MM.1S (cell line): ENCODE measurements around the gene TGFBI.

ENCODE experiments used
- DNase-seq: peaks from one replicate; pipeline ENCODE4 v3.0.0-alpha.2; 2015
- H2AFZ ChIP-seq: fragments of 300-600 bp; sonication (generic); 2 replicates; pipeline ENCODE4 v1.6.0; 2016; ENCODE audit warnings: antibody characterized with exemption, low read length
- H3F3A ChIP-seq: fragments of 300-600 bp; sonication (generic); 2 replicates; pipeline ENCODE4 v1.6.1; 2016; ENCODE audit warnings: mild to moderate bottlenecking, antibody characterized with exemption, low read length, moderate library complexity, mixed read lengths; ENCODE audit not compliant: insufficient read depth
- H3K27ac ChIP-seq: fragments of 300-600 bp; sonication (generic); 2 replicates; pipeline ENCODE4 v1.5.1; 2016; ENCODE audit warnings: mild to moderate bottlenecking, low read length
- H3K27me3 ChIP-seq: fragments of 300-600 bp; sonication (generic); replicated peaks from 2 replicates; pipeline ENCODE4 v1.6.0; 2016; ENCODE audit warnings: low read length; ENCODE audit not compliant: insufficient read depth
- H3K36me3 ChIP-seq: fragments of 300-600 bp; sonication (generic); replicated peaks from 2 replicates; pipeline ENCODE4 v1.6.1; 2016; ENCODE audit warnings: mild to moderate bottlenecking, low read length, mixed read lengths; ENCODE audit not compliant: insufficient read depth
- H3K4me1 ChIP-seq: fragments of 300-600 bp; sonication (generic); 2 replicates; pipeline ENCODE4 v1.6.1; 2016; ENCODE audit warnings: low read length, mixed read lengths
- H3K4me2 ChIP-seq: fragments of 300-600 bp; sonication (generic); 2 replicates; pipeline ENCODE4 v1.6.0; 2016; ENCODE audit warnings: low read depth, low read length
- H3K4me3 ChIP-seq: fragments of 300-600 bp; sonication (generic); 2 replicates; pipeline ENCODE4 v1.5.1; 2016; ENCODE audit warnings: low read length, mixed read lengths
- H3K79me2 ChIP-seq: fragments of 300-600 bp; sonication (generic); 2 replicates; pipeline ENCODE4 v1.6.1; 2016; ENCODE audit warnings: mixed run types, low read length, mixed read lengths
- H3K9ac ChIP-seq: fragments of 300-600 bp; sonication (generic); 2 replicates; pipeline ENCODE4 v1.6.1; 2016; ENCODE audit warnings: low read length, mixed read lengths
- H3K9me2 ChIP-seq: fragments of 300-600 bp; sonication (generic); replicated peaks from 2 replicates; pipeline ENCODE4 v1.6.1; 2016; ENCODE audit warnings: mild to moderate bottlenecking, low read length, mixed read lengths; ENCODE audit not compliant: insufficient read depth
- H3K9me3 ChIP-seq: fragments of 300-600 bp; sonication (generic); replicated peaks from 2 replicates; pipeline ENCODE4 v1.6.1; 2016; ENCODE audit warnings: mild to moderate bottlenecking, low read length, mixed read lengths; ENCODE audit not compliant: insufficient read depth
- H4K20me1 ChIP-seq: fragments of 300-600 bp; sonication (generic); 2 replicates; pipeline ENCODE4 v1.6.1; 2016; ENCODE audit warnings: mild to moderate bottlenecking, low read length, moderate library complexity, mixed read lengths; ENCODE audit not compliant: insufficient read depth
- EZH2 ChIP-seq: fragments of 300-600 bp; sonication (generic); optimal IDR thresholded peaks from 2 replicates; pipeline ENCODE3; 2017; ENCODE audit warnings: low read depth, mild to moderate bottlenecking, antibody characterized with exemption, low read length, mixed read lengths
- EZH2phosphoT487 ChIP-seq: fragments of 300-600 bp; sonication (generic); IDR thresholded peaks from 2 replicates; pipeline ENCODE4 v1.6.1; 2018; ENCODE audit warnings: antibody characterized with exemption, low read length
- TF ChIP-seq, protein P1 (sequence below): fragments of 300-600 bp; sonication (generic); IDR thresholded peaks from 2 replicates; pipeline ENCODE4 v1.5.1; 2016; ENCODE audit warnings: antibody characterized with exemption, low read length, mixed read lengths

TGFBI gene

GRCh38 chr5:136039202-136039601 is 10.4 kb downstream of the TGFBI start:
- Histone ChIP-seq H3K4me3 (no peak overlapping the region), H3K4me1 (peaks cover 40% of the 10 kb centered on the region), H3K36me3 (no peaks in the 10 kb centered on the region), H2AFZ (no peak overlapping the region), H3K9me3 (no peaks in the 10 kb centered on the region), H3K27me3 (no peaks in the 10 kb centered on the region), H4K20me1 (no peaks in the 10 kb centered on the region), H3K79me2 (no peaks in the 10 kb centered on the region), H3F3A (peaks cover 17% of the 10 kb centered on the region), H3K9ac (no peak overlapping the region), H3K4me2 (no peak overlapping the region), H3K27ac (no peak overlapping the region), H3K9me2 (no peaks in the 10 kb centered on the region)
- no peak for DNase-seq
- TF ChIP-seq EZH2phosphoT487: no peak
- no peak for TF ChIP-seq EZH2
- TF ChIP-seq, protein P1, sequence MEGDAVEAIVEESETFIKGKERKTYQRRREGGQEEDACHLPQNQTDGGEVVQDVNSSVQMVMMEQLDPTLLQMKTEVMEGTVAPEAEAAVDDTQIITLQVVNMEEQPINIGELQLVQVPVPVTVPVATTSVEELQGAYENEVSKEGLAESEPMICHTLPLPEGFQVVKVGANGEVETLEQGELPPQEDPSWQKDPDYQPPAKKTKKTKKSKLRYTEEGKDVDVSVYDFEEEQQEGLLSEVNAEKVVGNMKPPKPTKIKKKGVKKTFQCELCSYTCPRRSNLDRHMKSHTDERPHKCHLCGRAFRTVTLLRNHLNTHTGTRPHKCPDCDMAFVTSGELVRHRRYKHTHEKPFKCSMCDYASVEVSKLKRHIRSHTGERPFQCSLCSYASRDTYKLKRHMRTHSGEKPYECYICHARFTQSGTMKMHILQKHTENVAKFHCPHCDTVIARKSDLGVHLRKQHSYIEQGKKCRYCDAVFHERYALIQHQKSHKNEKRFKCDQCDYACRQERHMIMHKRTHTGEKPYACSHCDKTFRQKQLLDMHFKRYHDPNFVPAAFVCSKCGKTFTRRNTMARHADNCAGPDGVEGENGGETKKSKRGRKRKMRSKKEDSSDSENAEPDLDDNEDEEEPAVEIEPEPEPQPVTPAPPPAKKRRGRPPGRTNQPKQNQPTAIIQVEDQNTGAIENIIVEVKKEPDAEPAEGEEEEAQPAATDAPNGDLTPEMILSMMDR: no peak

GRCh38 chr5:136040746-136041415 is 12.1 kb downstream of the TGFBI start:
- no peaks in the 10 kb centered on the region for H3K36me3 ChIP-seq
- TF ChIP-seq, protein P1: no peak
- no peak overlapping the region for H2AFZ ChIP-seq
- H3K4me2 ChIP-seq: no peak overlapping the region
- DNase-seq: peak; percentile 29
- H3K27ac ChIP-seq: no peak overlapping the region
- H3F3A ChIP-seq: peaks cover 17% of the 10 kb centered on the region
- no peak overlapping the region for H3K9ac ChIP-seq
- H4K20me1 ChIP-seq: no peaks in the 10 kb centered on the region
- H3K9me3 ChIP-seq: no peaks in the 10 kb centered on the region
- peaks cover 37% of the 10 kb centered on the region for H3K4me1 ChIP-seq
- H3K9me2 ChIP-seq: no peaks in the 10 kb centered on the region
- H3K27me3 ChIP-seq: no peaks in the 10 kb centered on the region
- H3K79me2 ChIP-seq: no peaks in the 10 kb centered on the region
- H3K4me3 ChIP-seq: no peak overlapping the region

- Histone ChIP-seq H3K4me1 (peaks cover 25% of the 10 kb centered on the region), H3K4me3 (no peak overlapping the region), H3K79me2 (no peaks in the 10 kb centered on the region), H3K27me3 (no peaks in the 10 kb centered on the region), H4K20me1 (no peaks in the 10 kb centered on the region), H3K36me3 (no peaks in the 10 kb centered on the region), H3K27ac (no peak overlapping the region), H3F3A (peaks cover 8% of the 10 kb centered on the region), H2AFZ (no peak overlapping the region), H3K4me2 (no peak overlapping the region), H3K9me3 (no peaks in the 10 kb centered on the region), H3K9ac (no peak overlapping the region), H3K9me2 (no peaks in the 10 kb centered on the region)
- no peak for TF ChIP-seq EZH2
- TF ChIP-seq, protein P1: no peak
- TF ChIP-seq EZH2phosphoT487: no peak
- no peak for DNase-seq
Observed at GRCh38 chr5:136042156-136042555, 13.4 kb downstream of the TGFBI start.
